ENCODE measurements around the gene SLC2A9.

The SLC2A9 gene

DNA sequence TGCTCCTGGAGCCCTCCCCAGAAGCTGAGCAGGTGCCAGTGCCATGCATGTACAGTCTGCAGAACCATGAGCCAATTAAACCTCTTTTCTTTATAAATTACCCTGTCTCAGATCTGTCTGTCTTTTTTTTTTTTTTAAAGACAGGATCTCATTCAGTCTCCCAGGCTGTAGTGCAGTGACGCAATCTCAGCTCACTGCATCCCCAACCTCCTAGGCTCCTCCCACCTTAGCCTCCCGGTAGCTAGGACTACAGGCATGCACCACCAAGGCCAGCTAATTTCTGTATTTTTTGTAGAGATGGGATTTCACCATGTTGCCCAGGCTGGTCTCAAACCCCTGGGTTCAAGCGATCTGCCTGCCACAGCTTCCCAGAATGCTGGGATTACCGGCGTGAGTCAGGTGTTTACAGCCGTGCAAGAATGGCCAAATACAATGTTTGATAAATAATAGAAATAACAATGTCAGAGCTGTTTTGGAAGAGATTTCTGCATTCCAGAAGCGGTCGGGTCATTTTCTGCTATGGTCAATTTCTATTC lies 68.8 kb downstream of the SLC2A9 start:
- no peak for DNase-seq

DNA sequence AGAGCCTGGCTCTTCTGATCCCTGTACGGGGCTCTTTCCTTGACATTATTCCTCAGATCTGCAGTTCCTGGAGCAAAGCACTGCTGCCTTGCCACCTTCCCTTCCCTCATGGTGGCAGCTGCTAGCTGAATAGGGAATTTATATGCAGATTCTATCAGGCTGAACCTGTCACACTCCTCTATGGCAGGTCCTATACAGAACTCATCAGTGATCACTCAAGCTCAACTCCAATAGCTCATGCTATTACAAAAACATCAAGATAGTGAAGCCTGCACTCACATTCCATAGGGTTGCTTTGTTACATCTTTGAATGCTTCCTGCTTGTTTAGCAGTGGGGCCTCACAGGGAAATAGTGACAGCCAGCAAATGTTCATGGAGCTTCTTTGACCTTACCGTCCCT lies 71.7 kb downstream of the SLC2A9 start:
- no peak for DNase-seq

DNA sequence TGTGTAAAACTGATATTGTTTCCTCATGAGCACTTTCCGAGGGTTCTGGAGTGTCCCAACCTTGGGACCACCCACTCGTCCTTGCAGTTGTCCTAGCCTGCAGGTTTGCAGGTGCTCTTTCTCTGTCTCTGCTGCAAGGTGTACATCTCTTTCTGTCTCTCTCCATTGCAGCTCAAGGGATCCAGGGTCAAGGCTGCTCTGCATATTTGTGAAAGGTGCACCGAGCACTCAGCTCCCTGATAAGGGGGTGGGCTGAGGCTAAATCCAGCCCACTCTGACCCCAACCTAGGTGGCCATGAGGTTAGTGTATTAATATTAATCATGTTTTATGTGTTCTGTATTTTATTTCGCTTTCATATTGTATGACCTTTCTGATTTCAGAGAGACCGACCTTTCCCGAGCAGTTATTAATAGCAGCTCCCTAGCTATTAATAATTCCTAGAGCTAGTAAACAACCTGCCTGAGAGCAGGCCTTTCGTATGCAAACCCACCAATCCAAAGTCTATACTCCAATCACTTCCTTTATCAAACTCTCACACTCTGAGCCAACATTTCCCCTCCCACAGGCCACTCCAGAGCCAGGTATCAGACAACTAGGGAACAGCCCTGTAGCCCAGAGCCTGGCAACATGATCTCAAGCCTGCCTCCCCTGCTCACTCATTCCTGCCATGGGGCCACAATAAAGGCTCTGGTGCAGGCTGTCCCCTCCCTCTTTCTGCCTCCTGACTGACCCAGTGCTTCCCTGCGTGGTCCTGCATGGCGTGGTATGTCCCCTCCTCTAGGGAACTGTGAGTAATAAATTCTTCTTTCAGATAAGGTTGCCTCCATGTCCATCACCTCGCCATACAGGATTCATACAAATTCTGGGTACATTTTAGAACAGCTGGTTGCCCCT lies 73.9 kb downstream of the SLC2A9 start:
- no peak for DNase-seq

DNA sequence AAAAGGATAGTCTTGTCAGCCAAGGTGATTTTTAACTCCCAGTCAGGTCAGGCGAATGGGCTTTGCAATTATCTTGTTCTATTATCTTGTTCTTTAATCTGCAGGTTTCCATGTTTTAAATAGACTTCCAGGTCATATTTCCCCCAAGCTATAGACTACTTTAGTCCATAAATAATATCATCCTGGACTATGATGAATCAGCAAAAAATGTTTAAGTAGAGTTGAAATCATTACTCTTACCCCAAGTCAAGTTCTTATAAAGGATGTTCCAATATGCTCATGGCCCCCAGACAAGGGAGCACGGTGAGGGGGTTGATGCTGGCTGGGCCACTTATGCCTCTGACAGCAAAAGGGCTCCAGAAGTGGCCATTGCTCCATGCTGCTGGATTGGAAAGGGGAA lies 75.1 kb downstream of the SLC2A9 start:
- DNase-seq: no peak

DNA sequence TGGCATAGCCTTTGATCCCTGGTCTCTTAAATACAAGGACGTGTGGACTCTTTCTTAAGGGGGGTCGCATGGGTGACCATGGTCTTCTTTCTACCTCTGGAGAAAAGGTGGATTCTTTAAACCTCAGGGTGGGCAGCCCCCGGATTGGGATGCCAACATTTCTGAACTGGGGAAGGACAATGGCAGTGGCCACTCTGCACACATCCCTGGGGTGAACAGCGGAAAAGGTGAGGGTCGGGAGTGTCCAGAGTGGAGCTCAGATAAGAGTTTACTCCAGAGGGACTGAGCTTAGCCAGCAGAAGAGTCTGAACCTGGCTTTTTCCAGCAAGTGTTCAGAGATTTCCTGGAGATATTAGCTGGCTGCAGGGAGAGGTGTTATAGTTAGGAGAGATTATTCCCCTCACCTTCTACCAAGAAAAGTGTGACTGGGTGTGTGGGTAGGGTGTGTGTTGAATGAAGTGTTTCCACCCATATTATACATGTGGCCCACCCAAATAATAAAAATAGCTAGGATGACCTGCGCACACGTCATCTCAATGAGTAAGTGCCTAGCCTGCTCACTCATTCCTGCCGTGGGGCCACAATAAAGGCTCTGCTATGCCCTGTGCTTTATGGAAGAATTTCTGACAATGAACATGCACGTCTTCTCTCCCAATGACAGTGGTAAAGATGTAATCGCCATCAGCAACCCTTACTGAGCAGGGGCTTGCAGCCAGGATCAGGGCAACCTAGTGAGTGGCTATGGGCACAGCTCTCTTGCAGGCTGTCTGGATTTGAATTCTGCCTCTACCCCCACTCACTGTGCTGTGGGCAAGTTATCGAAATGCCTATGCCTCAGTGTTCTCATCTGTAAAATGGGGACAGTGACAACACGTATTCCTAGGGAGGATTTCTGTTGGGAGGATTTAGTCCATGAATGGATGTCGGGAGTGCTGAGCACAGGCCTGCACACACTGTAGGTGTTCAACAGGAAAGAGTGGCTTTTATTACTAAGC lies 76.6 kb downstream of the SLC2A9 start:
- no peak for DNase-seq

DNA sequence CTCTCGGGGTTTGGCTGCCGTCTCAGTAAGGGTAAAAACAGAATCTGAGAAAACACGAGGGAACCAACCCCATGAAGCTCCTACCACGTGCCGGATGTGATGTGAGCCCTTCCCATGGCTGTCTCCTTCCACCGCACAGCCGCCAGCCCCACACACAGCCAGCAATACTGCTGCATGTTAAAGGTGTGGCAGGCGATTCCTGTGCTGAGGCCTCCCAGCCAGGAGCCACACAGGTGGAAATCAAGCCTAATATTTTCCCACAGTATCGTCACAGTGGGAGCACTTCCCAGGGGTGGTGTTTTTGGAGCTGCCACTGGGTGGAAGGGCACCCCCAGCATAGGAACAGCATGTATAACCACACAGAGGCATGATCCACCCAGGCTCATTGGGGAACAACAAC lies 77.5 kb downstream of the SLC2A9 start:
- DNase-seq: no peak

DNA sequence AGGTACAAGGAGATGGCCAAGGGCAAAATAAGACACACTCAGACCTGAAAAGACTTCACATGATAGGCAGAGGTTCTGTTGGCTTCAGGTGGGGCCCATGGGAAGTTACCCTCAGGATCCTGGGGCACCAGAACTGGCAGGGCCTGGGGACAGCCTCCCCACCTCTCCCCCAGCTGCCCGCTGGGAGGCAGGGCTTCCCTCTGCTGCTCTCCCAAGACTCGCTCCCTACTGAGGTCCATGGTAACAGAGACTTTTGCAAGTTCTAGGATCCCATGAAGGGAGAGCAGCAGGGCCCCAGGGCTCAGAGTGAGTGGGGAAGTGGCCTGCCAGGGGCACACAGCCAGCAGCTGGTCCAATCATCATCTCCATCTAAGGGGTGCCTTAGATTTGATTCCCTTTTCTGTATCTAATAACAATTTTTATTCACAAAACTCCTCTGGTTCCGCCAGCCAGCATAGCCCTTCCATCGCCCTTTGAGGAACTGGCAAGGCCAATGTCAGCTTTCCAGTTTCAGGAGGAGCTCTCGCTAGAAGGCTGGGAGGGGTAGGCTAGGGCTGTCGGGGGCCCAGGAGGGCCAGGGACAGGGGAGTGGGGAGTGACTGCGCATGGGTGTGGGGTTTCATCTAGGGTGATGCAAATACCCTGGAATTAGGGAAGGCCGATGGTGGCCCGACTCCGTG lies 78.2 kb downstream of the SLC2A9 start:
- DNase-seq: no peak

DNA sequence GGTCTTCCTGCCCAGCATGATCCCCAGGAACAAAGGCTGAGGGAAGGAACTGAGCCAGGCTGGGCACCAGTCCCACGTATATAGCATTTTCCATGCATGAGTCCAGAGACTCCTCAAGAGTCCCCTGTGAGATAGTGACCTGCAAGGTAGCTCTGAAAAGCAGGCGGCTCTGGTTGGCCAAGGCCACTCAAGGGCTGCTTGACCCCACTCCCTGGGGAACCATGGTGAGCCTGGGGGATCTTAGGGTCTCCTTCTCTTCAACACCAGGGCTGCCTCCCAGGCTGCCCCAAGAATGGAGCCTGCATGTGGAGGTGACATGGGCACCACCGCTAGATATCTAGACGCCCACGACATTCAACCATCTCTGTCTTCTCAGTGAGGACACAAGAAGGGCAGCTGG lies 79.2 kb downstream of the SLC2A9 start:
- DNase-seq: no peak

DNA sequence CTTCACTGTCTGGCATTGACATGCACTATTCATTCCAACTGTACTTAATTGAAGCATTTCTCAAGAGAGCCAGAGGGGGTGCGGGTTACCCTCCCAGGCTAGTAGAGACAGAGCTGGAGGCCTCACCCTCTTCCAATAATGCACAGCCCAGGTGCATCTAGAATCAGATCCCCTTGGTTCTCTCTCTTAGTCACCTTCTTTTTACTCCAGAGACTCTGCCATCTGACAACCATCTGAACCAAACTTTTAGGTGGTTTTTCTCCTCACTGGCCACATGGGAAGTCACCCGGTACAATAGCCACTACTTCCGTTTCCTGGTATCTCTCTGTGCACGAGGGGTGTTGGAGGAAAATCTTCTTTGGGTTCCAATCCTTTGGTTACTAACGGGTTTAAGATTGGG lies 81.3 kb downstream of the SLC2A9 start:
- no peak for DNase-seq

DNA sequence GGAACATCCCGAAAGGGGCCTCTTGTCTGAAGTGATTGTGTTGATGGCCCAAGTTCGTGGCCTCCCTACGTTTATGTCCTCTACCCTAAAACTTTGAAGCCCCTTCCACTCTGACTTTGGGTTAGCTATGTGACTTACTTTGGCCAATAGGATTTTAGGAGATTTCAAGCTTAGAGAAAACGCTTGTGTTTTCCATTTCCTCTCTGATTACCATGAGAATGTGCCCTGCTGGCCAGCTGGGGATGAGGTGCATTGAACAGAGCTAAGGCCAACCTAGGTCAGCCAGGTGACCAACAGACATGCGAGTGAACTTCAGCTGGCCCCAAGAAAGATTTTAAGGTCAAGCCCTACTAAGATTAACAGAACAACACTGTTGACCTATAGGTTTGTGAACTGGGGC lies 82.4 kb downstream of the SLC2A9 start:
- no peak for DNase-seq

DNA sequence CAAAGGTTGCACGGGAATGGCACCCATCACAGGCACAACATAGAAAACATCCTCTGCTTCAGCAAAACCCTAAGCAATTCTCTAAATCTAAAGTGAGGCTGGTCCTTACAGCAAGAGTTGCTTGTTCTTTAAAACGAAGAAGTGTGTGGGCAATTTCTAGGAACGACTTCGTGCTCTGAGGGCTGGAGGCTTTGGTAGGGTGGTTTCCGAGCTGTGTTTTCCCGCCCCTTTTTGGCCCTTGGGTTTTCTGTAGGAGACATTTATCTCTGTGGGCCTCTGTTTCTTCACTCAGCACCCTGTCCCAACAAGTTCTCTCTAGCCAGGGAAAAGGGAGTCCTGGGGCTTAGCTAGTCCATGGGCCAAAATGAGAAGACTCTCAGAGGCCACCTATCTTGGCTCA lies 84.2 kb downstream of the SLC2A9 start:
- no peak for DNase-seq

DNA sequence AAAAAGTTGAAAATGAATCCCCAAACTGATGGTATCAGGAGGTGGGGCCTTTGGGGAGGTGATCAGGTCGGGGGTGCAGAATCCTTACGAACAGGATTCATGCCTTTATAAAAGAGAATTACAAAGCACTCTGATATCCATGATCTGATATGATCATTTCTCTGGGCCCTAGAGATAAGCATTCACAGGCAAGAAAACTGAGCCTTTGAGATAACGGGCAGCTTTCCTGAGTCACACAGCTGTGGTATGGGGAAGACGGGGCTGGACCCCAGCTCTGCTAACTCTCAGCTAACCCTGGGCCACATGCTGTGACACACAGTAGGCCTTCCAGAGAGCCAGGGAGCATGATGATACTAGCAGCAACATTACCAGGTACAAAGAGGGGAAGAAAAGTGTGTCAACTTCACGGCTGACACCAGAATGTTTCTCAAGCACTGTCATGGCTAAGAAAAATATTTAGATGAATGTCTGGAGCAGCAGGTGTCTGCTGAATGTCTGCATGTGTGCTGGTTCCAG lies 85.1 kb downstream of the SLC2A9 start:
- no peak for DNase-seq

DNA sequence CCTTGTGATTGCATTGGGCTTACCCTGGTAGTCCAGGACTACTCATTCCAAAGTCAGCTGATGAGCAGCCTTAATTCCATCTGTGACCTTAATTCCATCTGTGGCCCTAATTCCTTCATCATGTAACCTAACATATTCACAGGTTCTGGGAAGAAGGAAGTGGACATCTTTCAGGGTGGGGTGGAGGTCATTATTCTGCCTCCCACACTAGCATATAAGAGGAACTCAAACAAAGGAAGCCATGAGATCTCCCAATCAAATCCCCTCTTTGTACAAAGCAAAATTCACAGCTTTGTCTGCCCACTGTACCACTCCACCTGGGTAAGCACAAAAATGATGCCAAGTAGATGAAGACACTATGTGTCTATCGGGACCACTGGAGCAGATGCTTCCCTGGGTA lies 87.3 kb downstream of the SLC2A9 start:
- no peak for DNase-seq

DNA sequence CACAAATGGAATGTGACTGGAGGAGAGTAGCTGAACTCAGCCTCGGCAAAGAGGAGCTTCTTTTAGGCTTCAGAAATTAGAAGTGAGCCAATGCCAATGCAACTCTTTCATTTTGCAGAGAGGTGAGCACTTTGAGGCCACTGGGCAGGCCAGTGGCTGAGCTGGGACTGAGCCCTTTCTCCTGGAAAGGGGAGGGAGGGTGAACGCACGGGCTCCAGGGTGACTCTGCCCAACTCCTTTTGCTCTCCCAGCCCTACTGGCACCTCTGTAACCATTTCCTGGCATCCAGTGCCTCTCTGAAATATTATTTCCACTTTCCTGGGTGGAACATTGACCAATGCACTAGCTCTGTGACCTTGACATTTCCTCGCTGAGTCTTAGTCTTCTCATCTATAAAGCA lies 88.1 kb downstream of the SLC2A9 start:
- no peak for DNase-seq

DNA sequence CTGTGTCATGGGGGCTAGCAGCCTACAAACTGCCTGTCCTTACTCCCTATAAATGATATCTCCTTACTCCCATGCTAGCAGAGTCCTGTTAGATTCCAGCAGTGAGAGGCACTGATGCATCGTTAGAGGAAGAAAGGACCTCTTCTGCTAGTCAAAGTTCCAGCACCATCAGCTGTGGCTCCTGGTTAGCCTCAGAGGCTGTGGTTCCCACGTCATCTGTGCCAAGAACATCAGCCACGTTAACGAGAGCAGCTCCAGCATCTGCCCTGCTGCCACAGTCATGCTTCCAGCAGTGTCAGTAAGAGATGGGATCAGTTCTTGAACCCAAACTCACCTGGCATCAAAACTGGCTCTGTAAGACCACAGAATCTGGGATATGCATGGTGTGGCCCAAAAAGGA lies 88.5 kb downstream of the SLC2A9 start:
- DNase-seq: no peak

DNA sequence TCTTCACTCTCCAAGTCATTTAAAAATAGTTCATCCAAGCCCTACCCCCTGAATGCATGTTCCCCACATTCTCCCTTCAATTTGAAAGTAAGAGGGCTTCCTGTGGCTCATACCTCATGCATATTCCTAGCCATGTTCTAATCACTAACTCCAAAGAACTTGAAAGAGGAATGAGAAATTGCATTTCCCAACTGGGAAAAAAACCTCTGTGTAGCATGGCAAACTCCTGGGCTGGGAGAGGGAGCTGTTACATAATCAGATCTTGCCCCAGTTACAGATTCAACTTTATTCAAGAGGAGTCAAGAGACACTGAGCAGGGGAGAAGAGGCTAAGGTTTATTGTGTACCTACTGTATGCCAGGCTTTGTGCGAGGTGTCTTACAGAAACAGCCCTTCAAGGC lies 90.2 kb downstream of the SLC2A9 start:
- DNase-seq: no peak

DNA sequence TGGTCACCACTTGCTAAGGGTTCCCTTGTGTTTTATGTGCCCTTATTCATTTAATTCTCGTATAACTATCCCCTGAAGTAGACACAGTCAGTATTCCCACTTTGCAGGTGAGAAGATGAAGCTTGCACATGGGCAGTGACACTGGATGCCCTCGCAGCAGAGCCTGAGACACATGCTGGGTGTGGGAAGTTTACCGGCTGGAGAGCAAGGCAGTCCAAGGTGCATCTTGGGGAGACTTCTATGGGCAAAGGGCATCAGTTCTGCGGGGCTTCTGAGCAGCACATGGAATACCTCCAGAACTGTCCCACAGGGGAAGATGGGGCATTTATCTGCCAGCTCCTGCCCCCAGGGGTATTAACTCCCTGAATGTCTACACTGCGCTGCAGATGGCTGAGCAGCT lies 92.2 kb downstream of the SLC2A9 start:
- DNase-seq: no peak

DNA sequence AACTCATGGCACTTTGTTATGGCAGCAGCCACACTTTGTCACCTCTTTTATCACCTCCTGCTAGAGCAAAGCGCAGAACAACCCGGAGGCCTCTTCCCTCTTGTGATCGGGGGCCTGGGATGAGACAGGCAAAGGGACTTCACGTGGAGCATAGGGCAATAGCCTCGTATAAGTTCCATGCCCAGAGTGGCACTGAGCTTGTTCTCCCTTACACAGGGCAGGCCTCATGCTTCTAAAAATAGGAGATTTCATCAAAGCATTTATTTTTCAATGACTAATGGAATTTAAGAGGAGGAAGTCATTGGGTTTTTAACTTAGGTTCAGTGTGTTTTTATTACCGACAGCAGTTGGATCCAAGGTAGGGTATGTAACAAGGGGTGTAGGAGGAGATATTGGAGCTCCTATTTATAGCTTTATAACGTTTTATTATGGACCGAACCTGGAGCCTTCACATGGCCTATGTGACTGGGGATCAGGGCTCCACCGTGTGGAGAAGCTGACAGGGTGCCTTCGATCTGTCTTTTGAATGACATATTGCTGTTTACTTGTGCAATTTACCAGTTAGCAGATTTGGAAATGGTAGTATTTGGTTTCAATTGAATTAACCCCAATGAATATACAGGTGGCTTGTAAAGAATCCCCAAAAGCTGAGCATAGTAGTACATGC lies 93.8 kb downstream of the SLC2A9 start:
- no peak for DNase-seq

DNA sequence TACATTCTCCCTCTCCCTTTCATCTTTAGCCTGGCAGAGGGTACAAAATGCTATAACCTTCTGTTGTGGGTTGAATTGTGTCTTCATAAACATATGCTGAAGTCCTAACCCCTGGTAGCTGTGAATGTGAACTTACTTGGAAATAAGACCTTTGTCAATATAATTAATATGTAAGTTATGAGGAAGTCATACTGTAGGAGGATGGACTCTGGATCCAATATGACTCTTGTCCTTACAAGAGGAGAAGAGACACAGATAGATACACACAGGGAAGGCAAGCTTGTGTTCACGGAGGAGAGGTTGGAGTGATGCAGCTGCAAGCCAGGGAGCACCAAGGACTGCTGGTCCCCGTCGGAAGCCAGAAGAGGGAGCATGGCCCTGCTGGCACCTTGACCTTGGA lies 94.7 kb downstream of the SLC2A9 start:
- DNase-seq: no peak

DNA sequence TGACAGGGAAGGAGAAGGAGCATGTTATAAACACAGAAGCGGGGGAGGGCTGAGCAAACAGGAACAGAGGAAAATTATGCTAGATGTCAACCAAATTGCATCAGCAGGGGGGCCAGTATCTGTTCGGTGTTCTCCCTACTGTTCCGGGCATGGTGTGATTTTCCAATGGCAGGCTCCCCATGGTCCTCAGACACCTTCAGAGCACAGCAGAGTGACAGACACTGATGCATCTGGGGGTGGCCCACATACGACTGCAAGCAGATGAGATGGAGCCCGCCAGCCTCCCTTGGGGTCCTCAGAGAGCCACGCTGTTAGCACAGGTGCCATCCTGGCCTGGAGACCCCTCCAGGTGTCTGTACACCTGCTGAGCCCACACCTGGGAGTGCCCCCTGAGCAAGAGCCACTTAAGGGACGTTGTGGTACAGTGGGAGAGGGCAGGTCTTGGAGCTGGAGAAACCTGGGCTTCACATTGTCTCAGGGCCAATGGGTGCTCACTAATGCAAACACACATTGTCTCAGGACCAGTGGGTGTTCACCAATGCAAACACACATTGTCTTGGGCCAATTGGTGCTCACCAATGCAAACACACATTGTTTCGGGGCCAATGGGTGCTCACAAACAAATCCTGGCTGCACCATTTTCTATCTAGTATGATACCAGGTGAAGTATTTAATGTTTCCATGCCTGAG lies 95.4 kb downstream of the SLC2A9 start:
- no peak for DNase-seq

DNA sequence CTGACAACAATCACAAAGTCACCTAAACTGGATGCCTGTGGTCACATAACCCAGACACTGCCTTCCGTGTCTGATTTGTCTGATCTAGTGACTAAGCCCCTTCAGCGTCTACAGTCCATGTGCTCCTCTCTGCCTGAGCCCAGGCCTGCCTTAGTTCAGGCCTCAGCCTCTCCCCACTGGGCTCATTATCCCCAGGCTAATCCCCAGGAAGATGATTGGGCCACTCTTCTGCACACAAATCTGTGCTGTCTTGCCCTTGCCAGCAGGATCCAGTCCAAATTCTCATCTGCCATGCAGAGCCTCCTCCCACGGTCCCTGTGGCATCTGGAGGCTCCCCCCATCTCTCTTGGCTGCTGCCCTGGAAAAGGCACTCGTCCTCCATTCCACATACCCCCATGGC lies 96.5 kb downstream of the SLC2A9 start:
- no peak for DNase-seq
